AML-193 (cell line): ENCODE measurements around the gene LIN28A.

Experiments used
- DNase-seq, 2 experiments: peaks; one replicate each; lab custom pipeline; 2025; lab: John Stamatoyannopoulos, UW

The LIN28A gene

GRCh38 chr1:26388791-26389445, 21.7 kb upstream of the LIN28A start:
- DNase-seq, result no peak

GRCh38 chr1:26389604-26390247, 20.9 kb upstream of the LIN28A start:
- DNase-seq, result no peak

GRCh38 chr1:26391450-26391849, 19.2 kb upstream of the LIN28A start:
- peak; percentile 35 to 45 for DNase-seq

- DNase-seq, result no peak
Observed at GRCh38 chr1:26395754-26396153, 14.9 kb upstream of the LIN28A start.

GRCh38 chr1:26399034-26399433, 11.6 kb upstream of the LIN28A start:
- DNase-seq, result no peak

GRCh38 chr1:26401891-26402290, 8.7 kb upstream of the LIN28A start:
- DNase-seq, result no peak

DNA sequence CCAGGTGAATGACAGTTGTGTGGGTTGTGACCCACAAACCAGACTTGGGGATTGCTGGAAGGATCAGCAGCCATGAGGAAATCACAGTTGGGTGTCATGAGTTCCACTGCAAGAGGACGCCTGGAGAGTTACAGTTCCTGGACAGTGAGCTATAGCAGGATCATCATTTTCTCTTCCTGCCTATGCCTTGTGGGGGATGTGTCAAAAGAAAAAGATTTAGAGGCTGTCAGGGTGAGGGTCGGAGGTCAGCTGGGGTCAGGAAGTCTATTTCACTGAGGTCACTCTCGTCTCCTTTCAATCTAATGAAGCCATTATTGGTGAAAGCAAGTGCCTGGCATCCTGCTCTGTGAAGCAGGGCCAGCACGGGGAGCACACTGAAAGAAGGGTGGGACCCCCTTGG, 7.0 kb upstream of the LIN28A start:
- DNase-seq, result no peak

GRCh38 chr1:26404641-26405040, 6.0 kb upstream of the LIN28A start:
- DNase-seq, result no peak

GRCh38 chr1:26405281-26405915, 5.2 kb upstream of the LIN28A start:
- DNase-seq, result no peak

- peak; percentile 14 to 35 for DNase-seq
Observed at GRCh38 chr1:26408604-26409003, 2.0 kb upstream of the LIN28A start.

DNA sequence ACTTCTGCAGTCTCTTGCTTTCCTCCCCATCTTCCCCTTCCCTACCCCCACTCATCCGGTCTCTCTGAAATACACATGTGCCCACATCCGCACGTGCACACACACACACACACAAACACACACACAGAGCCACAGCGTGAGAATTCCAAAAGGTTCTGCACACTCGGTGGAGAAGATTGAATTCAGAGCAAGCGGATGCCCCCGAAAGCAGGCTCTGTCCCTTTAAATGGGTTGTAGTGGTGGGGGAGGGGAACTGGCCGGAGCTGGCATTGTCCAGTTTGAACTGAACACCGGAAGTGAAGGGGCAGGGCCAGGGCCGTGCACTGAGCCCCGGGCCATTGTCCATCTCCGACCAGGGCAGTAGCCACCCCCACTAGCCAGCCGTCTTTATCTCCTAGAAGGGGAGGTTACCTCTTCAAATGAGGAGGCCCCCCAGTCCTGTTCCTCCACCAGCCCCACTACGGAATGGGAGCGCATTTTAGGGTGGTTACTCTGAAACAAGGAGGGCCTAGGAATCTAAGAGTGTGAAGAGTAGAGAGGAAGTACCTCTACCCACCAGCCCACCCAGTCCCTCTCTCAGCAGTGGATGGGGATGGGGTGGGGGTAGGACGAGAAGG, 1.3 kb upstream of the LIN28A start:
- no peak for DNase-seq

DNA sequence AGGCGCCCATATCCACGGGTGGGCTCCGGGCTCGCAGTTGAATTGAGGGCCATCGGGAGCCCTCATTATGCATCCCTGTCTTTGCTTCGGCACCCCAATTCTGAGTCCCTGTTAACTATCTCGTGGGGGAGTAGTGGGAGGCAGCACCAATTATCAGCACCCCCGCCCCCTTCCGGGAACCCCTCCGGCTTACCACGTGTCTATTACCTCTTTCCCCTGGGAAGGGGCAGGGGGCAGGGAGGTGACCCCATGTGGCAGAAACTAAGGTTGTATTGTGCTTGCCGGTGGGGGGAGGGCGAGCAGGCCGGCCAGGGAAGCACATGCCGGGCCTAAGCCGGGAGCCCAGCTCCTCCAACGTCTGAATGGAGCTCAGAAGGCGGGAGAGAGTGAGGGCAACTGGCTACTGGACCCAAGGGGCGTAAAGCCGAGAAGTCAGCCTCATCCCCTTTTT, 1.0 kb downstream of the LIN28A start:
- DNase-seq, result no peak

DNA sequence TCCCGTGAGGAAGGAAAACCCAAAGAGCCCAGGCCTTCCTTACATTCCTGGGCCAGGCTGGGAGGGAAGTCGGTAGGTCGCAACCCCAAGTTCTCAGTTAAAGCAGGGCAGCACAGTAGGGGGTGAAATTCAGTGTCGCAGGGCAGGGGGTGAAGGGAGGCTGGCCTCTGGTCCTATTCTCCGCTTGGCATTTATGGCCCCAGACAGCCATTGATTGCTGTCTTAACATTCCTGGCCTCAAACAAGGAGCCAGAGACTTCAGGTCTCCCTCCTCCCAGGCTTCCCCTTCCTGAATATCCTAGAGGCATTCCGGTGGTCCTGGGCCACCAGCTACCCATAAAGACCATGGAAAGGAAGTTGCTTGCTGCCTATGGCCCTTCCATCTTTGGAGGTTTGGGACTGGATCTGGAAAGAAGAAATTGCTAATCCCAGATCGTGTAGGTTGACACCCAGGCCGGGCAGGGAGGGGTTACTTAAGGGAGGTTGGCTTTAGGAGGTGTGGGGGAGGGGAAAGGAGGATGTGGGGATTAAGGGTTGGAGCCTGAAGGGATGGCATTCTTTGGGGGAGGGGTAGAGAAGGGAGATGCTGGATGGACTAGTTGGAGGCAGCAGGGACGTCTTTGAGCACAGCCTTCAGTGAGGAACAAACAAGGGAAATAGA, 1.7 kb downstream of the LIN28A start:
- DNase-seq, result no peak

GRCh38 chr1:26413031-26413430, 2.4 kb downstream of the LIN28A start:
- no peak for DNase-seq

- peak; percentile 58 to 67 for DNase-seq
Observed at GRCh38 chr1:26417111-26417759, 6.6 kb downstream of the LIN28A start.

DNA sequence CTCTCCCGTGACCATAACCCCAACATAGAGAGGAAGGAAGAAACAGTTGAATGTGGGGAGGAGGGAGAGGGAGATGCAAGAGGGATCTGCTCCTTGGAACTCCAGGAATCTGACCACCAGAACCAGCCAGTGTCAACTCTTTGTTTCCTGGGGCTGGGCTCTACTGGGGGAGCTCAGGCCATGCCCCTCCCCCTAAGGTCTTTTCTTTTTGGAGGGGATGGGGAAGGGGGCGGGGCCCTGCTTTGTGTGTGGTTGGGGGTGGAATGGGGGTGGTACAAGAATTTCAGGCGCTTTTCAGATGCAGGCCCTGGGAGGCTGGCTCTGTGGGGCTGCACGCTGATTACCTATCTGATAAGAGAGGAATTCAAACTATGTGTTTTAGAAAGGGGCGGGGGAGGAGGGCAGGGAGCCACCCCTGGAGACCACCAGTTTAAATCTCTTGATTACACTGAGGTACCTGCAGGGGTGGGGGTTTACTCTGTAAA, 8.3 kb downstream of the LIN28A start:
- DNase-seq, result no peak

DNA sequence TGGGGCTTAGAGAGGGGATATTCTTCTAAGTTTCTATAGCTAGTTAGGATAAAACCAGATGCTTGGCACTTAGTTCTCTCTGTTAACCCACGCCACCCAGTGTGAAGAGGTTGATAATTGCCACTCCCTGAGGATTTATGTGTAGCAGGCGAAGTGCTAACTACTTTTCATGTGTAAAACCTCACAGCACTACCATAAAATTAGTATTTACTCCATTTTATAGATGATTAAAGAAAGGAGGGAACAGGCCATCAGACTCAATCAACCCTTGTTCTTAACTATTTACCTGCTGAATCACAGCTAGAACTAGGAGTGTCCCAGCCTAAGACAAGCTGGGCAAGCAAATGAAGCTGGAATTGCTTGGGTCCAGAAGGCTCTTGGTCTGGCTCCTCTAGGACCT, 8.9 kb downstream of the LIN28A start:
- no peak for DNase-seq

- no peak for DNase-seq
Observed at GRCh38 chr1:26429721-26430120, 19.1 kb downstream of the LIN28A start.

GRCh38 chr1:26431979-26432695, 21.5 kb downstream of the LIN28A start, which contains the start of gene DHDDS:
Gene DHDDS, plus strand, starts transcription at chr1:26432321. Its CDS starts 625 bp downstream, at chr1:26432946.
- DNase-seq, result peak; percentile 93 to 95

DNA sequence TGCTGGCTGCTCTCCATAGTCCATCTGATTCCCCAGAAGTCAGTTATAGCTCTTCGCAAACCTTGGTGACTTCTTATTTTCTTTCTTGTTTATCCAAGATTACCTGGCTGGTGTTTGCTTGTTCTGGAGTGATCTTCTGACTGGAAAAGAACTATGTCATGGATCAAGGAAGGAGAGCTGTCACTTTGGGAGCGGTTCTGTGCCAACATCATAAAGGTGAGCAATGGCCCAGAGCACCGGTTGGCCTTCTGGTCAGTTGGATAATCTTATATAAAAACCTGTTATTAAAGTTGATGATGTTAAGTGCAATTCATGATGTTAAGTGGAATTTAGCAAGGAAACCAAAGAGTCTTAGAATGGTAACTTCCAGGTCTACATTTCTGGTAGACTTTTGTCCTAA, 22.2 kb downstream of the LIN28A start:
- DNase-seq, result no peak
